SU-DHL-6 (cell line): ENCODE measurements around the gene CD300A.

ENCODE experiments used
- H2AFZ ChIP-seq: fragments of 200-600 bp; sonication (generic); 2 replicates; pipeline ENCODE4 v1.6.1; 2014; ENCODE audit warnings: low read depth, mild to moderate bottlenecking, moderate library complexity, mixed read lengths, antibody characterized with exemption, low read length; ENCODE audit not compliant: severe bottlenecking
- H3F3A ChIP-seq: fragments of 200-600 bp; shearing (Covaris generic); 2 replicates; pipeline ENCODE4 v1.6.0; 2016; ENCODE audit warnings: antibody characterized with exemption, mild to moderate bottlenecking; ENCODE audit not compliant: insufficient read depth
- H3K27ac ChIP-seq: fragments of 200-600 bp; sonication (generic); 2 replicates; pipeline ENCODE4 v1.5.1; 2016; ENCODE audit warnings: low read depth, mild to moderate bottlenecking, low read length, moderate library complexity, mixed read lengths
- H3K27me3 ChIP-seq: fragments of 200-600 bp; sonication (generic), shearing (Covaris generic); 2 replicates; pipeline ENCODE4 v1.6.0; 2014; ENCODE audit warnings: mild to moderate bottlenecking, low read length
- H3K36me3 ChIP-seq: fragments of 200-600 bp; sonication (generic); 2 replicates; pipeline ENCODE4 v1.6.1; 2014; ENCODE audit warnings: mild to moderate bottlenecking, low read length, mixed read lengths
- H3K4me2 ChIP-seq: fragments of 300-600, 200-600 bp; shearing (Covaris generic), sonication (generic); 2 replicates; pipeline ENCODE4 v1.6.0; 2014; ENCODE audit warnings: low read length, low read depth, mild to moderate bottlenecking; ENCODE audit not compliant: poor library complexity, severe bottlenecking
- H3K4me3 ChIP-seq: fragments of 200-600 bp; sonication (generic); 2 replicates; pipeline ENCODE4 v1.5.1; 2014; ENCODE audit warnings: antibody characterized with exemption, low read length, mild to moderate bottlenecking, mixed read lengths; ENCODE audit not compliant: insufficient read depth, poor library complexity, severe bottlenecking
- H3K79me2 ChIP-seq: fragments of 200-600 bp; sonication (generic); 2 replicates; pipeline ENCODE4 v1.6.1; 2014; ENCODE audit warnings: mild to moderate bottlenecking, low read length, moderate library complexity; ENCODE audit not compliant: insufficient read depth
- H3K9ac ChIP-seq: fragments of 200-600 bp; sonication (generic); 2 replicates; pipeline ENCODE4 v1.7.0; 2014; ENCODE audit warnings: mild to moderate bottlenecking, low read length
- H3K9me2 ChIP-seq: fragments of 200-600 bp; sonication (generic); replicated peaks from 2 replicates; pipeline ENCODE4 v1.6.1; 2014; ENCODE audit warnings: low read length; ENCODE audit not compliant: insufficient read depth
- H3K9me3 ChIP-seq: fragments of 200-600 bp; sonication (generic); 2 replicates; pipeline ENCODE4 v1.6.1; 2014; ENCODE audit warnings: low read length, mixed read lengths; ENCODE audit not compliant: insufficient read depth
- H4K20me1 ChIP-seq: fragments of 200-600 bp; sonication (generic); 2 replicates; pipeline ENCODE4 v1.6.1; 2014; ENCODE audit warnings: low read depth, mild to moderate bottlenecking, antibody characterized with exemption, low read length, moderate library complexity, mixed read lengths
- CTCF ChIP-seq: fragments of 200-600 bp; sonication (generic); IDR thresholded peaks from one replicate; pipeline ENCODE4 v1.5.1; 2017; ENCODE audit warnings: antibody characterized with exemption, mild to moderate bottlenecking, low read length, moderate library complexity; ENCODE audit not compliant: insufficient read depth, poor library complexity, severe bottlenecking
- EZH2phosphoT487 ChIP-seq: fragments of 200-600 bp; sonication (generic), shearing (Covaris generic); conservative IDR thresholded peaks from 2 replicates; pipeline ENCODE4 v1.6.1; 2018; ENCODE audit warnings: mild to moderate bottlenecking, antibody characterized with exemption, low read length, moderate library complexity, mixed read lengths

The CD300A gene

GRCh38 chr17:74466111-74466827 is at the start of gene CD300A:
CD300A (plus strand) TSS chr17:74466634; CDS start chr17:74466704, 70 bp downstream.
- Histone ChIP-seq H3K36me3 (no peaks in the 10 kb centered on the region), H3K27ac (no peak within 1 kb of the TSS), H4K20me1 (no peaks in the 10 kb centered on the region), H3K27me3 (no peaks in the 10 kb centered on the region), H3K4me3 (no peak within 1 kb of the TSS), H3K9me2 (no peaks in the 10 kb centered on the region), H3K9ac (no peak within 1 kb of the TSS), H3K4me2 (no peak within 1 kb of the TSS), H3F3A (no peaks in the 10 kb centered on the region), H2AFZ (no peak within 1 kb of the TSS), H3K79me2 (no peaks in the 10 kb centered on the region), H3K9me3 (no peaks in the 10 kb centered on the region)
- no peak for TF ChIP-seq CTCF

GRCh38 chr17:74417178-74418045 is 49.0 kb upstream of the CD300A start:
- no peak for TF ChIP-seq EZH2phosphoT487
- no peak for TF ChIP-seq CTCF
- Histone ChIP-seq H3K79me2 (no peaks in the 10 kb centered on the region), H3F3A (no peaks in the 10 kb centered on the region), H3K9me3 (no peaks in the 10 kb centered on the region), H3K27me3 (no peaks in the 10 kb centered on the region), H4K20me1 (no peaks in the 10 kb centered on the region), H3K4me2 (no peak overlapping the region), H3K36me3 (no peaks in the 10 kb centered on the region), H3K9me2 (no peaks in the 10 kb centered on the region), H3K9ac (no peak overlapping the region), H2AFZ (no peak overlapping the region), H3K4me3 (no peak overlapping the region), H3K27ac (no peak overlapping the region)

GRCh38 chr17:74419928-74420411 is 46.5 kb upstream of the CD300A start:
- H3K4me2 ChIP-seq: no peak overlapping the region
- no peaks in the 10 kb centered on the region for H4K20me1 ChIP-seq
- H3K27ac ChIP-seq: no peak overlapping the region
- H3K9ac ChIP-seq: no peak overlapping the region
- H3F3A ChIP-seq: no peaks in the 10 kb centered on the region
- H3K4me3 ChIP-seq: no peak overlapping the region
- H3K27me3 ChIP-seq: no peaks in the 10 kb centered on the region
- H3K79me2 ChIP-seq: no peaks in the 10 kb centered on the region
- no peaks in the 10 kb centered on the region for H3K9me3 ChIP-seq
- no peak overlapping the region for H2AFZ ChIP-seq
- H3K9me2 ChIP-seq: no peaks in the 10 kb centered on the region
- TF ChIP-seq CTCF: no peak
- TF ChIP-seq EZH2phosphoT487: no peak
- no peaks in the 10 kb centered on the region for H3K36me3 ChIP-seq
